Measurements from ENCODE around the gene SRL.

DNA sequence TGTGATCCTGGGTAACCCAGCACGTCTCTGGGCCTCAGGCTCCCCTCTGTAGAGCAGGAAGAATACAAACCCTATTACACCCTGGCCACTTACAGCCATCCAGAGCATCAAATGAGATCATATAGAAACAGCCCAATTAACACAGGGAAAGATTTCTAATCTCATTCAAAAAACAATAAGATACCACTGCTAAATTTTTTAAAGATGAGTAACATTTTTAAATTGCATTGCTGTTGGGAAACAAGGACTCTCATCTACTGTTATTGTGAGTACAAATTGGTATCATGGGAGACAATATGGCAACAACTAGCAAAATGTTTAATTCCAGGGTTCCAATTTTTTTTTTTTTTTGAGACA, 41.1 kb downstream of the SRL start:
- TF ChIP-seq, protein P1, sequence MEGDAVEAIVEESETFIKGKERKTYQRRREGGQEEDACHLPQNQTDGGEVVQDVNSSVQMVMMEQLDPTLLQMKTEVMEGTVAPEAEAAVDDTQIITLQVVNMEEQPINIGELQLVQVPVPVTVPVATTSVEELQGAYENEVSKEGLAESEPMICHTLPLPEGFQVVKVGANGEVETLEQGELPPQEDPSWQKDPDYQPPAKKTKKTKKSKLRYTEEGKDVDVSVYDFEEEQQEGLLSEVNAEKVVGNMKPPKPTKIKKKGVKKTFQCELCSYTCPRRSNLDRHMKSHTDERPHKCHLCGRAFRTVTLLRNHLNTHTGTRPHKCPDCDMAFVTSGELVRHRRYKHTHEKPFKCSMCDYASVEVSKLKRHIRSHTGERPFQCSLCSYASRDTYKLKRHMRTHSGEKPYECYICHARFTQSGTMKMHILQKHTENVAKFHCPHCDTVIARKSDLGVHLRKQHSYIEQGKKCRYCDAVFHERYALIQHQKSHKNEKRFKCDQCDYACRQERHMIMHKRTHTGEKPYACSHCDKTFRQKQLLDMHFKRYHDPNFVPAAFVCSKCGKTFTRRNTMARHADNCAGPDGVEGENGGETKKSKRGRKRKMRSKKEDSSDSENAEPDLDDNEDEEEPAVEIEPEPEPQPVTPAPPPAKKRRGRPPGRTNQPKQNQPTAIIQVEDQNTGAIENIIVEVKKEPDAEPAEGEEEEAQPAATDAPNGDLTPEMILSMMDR (IDR thresholded peaks at IDR 0.05; ENCODE audit: insufficient read depth, low read length), result no peak
- TF ChIP-seq, protein P2, sequence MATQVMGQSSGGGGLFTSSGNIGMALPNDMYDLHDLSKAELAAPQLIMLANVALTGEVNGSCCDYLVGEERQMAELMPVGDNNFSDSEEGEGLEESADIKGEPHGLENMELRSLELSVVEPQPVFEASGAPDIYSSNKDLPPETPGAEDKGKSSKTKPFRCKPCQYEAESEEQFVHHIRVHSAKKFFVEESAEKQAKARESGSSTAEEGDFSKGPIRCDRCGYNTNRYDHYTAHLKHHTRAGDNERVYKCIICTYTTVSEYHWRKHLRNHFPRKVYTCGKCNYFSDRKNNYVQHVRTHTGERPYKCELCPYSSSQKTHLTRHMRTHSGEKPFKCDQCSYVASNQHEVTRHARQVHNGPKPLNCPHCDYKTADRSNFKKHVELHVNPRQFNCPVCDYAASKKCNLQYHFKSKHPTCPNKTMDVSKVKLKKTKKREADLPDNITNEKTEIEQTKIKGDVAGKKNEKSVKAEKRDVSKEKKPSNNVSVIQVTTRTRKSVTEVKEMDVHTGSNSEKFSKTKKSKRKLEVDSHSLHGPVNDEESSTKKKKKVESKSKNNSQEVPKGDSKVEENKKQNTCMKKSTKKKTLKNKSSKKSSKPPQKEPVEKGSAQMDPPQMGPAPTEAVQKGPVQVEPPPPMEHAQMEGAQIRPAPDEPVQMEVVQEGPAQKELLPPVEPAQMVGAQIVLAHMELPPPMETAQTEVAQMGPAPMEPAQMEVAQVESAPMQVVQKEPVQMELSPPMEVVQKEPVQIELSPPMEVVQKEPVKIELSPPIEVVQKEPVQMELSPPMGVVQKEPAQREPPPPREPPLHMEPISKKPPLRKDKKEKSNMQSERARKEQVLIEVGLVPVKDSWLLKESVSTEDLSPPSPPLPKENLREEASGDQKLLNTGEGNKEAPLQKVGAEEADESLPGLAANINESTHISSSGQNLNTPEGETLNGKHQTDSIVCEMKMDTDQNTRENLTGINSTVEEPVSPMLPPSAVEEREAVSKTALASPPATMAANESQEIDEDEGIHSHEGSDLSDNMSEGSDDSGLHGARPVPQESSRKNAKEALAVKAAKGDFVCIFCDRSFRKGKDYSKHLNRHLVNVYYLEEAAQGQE (IDR thresholded peaks at IDR 0.05; ENCODE audit: insufficient replicate concordance, low read depth), result no peak
